D341Med (cell line): ENCODE measurements around the gene NLGN2.
A peak's percentile ranks its signal among the peaks of the same experiment; 100 is the strongest.

Experiments used
- DNase-seq: peaks from one replicate; pipeline ENCODE4 v3.0.0; 2012; ENCODE audit warnings: low spot score

NLGN2 gene

DNA sequence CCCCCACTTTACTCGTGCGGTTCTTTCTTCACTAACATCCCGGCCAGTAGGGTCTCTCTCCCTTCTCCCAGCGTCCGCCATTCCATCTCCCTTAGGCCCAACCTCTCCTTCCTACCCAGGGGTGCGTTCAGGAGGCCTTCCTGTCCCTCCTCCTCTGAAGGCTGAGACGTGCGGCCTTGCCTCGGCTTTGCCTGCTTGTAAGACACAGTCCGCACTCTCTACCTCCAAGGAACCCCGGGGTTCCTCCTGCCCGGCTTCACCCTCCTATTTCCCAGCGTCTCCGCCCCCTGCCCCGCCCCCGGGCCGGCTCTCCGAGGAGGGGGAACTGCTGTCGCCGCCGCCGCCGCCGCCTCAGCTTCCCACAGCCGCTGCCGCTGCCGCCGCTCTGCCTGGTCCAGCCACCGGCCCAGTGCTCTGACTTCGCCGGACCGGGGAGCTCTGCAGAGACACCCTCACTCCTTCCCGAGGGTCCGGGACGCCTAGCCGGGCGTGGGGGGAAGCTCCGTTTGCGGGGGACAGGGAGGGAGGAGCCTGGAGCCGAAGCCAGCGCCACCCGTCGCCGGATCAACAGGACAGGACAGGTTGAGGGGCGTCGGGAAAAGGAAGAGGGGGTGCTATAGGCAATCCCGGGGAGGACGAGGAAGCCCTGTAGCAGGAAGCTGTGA lies 30.4 kb downstream of the NLGN2 start:
- no peak for DNase-seq

DNA sequence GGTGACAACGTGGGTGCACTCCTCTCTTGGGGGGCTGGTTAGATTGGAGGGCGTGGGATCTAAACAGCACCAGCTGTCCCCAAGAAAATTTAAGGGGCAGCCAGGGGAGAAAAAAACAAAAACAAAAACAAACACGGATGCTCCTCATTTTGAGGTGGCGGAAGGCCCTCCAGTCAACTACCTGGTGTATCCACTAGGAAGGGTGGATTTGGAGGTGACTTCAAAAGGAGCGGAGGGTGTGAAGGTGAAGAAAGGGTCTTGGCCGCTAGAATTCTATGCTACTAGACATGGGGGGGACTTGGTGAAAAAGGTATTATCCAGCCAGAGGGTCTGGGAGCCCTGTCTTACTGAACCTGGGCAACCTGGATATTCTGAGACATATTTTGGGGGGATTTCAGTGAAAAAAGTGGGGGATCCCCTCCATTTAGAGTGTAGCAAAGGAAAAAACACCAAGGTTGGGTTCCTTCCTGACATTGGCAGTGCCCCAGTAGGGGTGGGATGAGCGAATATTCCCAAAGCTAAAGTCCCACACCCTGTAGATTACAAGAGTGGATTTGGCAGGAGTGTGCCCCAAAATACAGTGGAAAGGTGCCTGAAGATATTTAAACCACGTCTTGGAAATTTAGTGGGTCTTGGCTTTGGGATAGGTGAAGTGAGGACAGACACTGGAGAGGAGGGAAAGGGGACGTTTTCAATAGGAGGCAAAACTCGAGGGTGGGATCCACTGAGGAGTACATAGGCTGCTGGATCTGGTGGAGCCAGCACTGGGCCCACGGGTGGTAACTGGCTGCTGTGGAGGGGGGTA lies 31.2 kb downstream of the NLGN2 start:
- no peak for DNase-seq

DNA sequence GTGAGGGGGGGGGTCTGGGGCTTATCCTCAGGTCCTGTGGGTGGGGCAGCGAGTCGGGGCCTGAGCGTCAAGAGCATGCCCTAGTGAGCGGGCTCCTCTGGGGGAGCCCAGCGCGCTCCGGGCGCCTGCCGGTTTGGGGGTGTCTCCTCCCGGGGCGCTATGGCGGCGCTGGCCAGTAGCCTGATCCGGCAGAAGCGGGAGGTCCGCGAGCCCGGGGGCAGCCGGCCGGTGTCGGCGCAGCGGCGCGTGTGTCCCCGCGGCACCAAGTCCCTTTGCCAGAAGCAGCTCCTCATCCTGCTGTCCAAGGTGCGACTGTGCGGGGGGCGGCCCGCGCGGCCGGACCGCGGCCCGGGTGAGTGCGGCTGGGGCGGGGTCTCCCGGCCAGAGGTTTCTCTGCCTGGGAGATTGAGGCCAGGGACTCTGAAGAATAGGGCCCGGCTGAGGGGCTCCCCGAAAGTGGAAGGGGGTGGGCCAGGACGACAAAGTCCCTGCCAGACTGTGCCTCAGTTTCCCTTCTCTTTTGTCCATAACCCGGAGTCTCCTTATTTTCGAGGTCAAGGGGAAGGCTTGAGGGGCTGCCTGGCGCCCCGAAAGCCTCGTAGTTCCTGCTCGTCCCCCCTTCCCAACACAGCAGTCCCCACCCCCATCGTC lies 31.9 kb downstream of the NLGN2 start, which contains the start of gene FGF11:
Gene FGF11, plus strand, starts transcription at position 51 of the 651 bp plus-strand sequence. Its CDS starts 109 bp downstream, at position 160.
- DNase-seq: no peak

DNA sequence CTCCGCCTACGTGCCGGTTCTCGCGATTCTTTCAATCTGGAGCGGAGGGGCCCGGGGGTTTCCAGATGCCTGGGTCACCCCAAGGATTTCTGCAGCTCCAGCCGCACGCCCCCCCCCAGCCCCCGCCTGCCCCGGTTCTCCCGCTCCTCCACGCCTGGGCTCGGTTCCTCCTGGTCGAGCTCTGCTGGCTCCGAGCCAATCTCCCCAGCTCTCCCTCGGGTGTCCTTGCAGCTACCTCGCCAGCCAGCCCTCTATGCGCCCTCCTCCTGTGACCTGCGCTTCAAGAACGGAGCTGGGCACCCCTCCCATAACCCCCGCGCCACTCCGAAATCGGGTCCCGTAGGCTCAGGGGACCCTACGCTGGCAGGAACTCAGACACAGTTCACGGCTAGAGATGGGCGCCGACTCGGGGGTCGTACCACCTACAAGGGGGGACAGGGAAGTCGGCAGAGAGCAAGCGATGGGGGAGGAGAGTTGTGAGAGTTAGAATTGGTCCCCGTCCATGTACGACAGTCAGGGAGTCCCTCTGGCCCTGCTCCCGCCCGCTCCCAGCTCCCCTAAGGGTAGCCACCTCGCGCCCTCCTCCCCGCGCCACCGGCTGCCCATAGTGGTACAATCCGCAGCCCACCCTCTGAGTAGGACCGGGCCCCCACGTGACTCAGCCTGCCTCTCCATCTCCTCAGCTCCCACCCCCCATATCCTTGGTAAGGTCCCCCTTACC lies 32.6 kb downstream of the NLGN2 start:
- peak; percentile 54 for DNase-seq

DNA sequence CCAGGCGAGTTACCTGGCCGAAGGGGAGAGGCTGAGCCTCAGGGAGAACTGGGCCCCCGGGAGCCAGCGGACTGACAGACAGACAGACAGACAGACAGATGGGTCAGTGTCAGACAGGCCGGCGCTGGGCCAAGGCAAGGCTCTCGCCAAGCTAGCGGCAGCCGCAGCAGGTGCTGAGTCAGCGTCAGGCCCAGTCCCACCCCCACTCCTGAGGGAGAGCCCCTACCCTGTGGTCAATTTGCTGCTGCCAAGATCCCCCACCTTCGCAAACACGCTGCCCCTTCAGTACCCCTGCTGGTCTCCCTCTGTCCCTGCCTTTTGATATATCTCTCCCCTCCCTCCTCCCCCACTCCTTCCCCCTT lies 33.2 kb downstream of the NLGN2 start:
- DNase-seq: no peak

DNA sequence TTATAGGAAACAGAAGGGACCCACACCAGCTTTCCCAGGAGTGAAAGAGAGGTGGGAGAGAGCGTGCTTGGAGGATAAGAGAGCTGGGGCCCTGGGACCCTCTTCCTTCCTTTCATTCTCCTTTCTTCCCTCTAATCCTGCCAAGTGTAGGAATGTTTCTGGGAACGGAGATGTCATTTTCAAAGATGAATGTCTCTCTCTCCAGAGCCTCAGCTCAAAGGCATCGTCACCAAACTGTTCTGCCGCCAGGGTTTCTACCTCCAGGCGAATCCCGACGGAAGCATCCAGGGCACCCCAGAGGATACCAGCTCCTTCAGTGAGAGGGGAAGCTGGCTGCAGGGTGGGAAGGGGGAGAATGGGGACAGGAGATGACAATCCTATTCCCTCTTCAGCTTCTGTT lies 33.6 kb downstream of the NLGN2 start:
- DNase-seq: no peak

DNA sequence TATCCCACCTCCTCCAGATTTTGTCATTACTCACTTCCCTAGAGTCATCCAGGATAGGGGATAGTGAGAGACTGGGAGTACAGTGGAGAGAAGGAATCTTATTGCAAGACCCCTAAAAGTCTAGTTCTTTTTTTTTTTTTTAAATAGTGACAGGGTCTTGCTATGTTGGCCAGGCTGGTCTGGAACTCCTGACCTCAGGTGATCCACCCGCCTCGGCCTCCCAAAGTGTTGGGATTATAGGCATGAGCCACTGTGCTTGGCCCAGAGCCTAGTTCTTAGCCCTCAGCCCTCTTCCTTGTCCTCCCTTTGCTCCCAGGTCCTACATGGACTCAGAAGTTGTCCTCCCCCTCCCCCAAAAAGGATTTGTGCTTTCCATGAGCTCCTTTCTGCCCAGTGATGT lies 34.5 kb downstream of the NLGN2 start:
- no peak for DNase-seq

DNA sequence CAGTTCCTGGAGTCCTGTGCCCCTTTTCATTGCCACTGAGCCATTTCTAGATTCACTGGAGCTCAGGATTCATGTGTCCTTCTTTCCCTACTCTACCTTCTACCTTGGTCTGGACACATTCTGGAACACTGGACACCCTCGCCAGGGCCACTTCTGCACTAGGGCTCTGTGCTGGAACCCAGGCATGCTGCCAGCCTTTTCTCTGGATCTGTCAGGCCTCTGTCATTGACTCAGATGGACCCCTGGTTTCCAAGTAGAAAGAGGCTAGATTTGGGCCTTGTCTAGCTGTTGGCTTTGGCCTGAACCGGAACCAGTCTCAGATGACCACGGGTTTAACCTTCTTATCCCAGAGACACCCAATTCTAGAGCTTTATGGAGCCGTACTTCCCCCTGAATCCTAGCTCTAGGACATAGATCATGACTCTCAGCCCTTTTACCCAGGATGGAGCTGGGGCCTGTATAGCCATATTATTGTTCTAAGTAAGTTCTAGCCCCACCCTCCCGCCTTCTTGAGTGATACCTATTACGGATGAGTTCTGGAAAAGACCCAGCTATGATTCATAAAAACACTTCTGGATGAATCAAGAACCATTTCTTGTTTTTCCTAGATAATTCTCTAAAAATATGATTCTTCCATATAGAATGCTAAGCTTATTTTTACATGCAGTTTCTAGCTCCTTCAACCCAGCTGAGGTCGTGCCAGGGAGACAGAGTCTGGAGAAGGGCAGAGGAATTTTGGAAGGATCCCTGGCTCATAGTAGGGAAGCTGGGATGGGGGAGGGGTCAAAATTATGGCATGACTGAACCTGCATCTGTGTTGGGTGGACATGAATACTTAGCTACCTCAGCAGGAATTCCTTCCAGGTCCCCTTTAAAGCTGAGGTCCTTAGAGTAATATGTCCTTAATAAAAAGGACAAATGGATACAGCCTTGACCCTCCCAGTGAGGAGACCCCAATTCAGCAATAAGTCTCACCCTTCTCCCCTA lies 36.1 kb downstream of the NLGN2 start:
- DNase-seq: no peak

DNA sequence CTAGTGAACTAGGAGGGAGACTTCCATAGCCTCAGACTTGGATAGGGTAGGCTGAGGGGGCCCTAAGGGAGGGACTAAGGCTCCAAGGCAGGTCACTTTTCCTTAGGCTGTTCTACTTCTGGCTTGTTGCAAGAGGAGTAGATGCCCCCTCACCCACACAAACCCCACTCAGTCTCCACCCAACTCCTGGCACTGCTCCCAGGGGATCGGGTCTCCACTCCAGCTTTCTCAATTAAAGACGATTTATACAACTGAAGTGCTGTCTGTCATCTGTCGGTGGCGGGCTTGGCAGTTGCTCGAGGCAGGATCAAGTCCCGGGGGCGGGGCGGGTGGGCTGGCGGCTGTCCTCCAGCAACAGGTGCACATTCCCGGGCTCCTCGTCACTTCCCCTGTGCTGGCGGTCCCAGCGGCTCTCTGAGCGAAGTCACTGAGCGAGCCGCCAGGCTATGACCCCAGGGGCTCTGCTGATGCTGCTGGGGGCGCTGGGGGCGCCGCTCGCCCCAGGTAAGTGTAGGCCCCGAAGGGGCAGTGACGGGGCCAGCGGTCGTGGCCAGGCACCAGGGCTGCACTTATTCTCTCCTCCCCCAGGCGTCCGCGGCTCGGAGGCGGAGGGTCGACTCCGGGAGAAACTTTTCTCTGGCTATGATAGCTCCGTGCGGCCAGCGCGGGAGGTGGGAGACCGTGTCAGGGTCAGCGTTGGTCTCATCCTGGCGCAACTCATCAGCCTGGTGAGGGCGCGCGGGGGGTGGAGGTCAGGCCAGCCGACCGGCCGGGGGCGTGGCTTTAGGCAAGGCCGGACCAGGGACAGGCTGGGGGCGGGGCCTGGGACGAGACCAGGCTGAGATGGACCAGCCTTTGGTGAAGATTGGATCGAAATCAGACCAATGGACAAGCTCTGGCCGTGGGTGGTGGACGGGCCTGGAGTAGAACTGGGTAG lies 37.3 kb downstream of the NLGN2 start, which contains the start of gene CHRNB1:
Gene CHRNB1, plus strand, starts transcription at position 380 of the 937 bp plus-strand sequence. Its CDS starts 67 bp downstream, at position 447.
- DNase-seq: peak; percentile 68

DNA sequence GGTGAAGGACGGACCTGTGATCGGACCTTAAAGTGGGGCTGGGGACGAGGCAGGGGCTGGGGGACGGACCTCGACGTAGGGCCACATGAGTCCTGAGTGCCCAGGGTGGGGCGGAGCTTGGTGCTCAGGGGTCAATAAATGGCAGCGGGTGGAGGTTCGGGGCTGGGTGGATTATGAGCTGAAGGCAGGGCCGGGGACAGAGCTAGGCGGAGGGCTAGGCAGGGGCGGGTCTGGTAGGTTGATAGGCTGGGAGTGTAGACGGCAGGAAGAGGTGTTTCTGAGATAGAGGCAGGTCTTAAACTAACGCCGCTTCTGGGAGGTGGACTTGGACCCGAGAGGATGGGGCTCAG lies 37.9 kb downstream of the NLGN2 start:
- DNase-seq: no peak

DNA sequence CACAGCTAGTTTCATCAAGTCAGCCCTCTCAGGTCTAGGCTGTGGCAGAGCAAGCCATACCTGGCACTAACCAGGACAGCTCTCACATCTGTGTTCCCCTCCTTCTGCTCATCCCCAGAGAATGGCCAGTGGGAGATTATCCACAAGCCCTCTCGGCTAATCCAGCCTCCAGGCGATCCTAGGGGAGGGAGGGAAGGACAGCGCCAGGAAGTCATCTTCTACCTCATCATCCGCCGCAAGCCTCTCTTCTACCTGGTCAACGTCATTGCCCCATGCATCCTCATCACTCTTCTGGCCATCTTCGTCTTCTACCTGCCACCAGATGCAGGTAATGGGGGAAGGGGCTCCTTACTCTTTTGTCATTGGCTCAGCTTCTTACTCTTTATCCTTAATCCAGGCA lies 40.8 kb downstream of the NLGN2 start:
- DNase-seq: no peak

DNA sequence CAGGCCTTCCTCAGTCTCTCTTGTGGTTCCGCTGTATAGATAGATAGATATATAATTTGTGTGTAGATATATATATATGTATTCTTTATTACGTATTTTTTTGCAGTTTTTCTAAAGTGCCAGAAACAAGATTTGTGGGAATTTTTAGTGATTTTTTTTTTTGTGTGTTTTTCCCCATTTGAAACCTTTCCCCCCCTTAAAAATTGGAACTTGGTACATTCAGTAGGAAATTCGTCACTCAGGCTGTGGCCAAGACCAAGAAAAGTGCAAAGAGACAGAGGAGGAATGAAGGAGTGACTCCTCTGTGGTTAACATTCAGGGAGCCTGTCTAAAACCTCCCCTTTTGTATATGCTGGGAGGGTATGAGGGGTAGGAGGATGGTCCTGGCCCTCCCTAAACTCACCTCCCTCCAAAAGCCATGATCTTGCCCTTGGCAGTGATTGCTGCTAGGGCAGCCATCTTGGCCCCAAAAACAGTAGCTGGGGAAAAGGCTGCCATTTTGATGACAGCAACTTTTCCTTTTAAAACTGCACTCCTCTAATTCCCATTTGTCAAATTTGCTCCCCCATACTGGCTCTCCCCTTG lies 52.4 kb downstream of the NLGN2 start:
- DNase-seq: no peak

DNA sequence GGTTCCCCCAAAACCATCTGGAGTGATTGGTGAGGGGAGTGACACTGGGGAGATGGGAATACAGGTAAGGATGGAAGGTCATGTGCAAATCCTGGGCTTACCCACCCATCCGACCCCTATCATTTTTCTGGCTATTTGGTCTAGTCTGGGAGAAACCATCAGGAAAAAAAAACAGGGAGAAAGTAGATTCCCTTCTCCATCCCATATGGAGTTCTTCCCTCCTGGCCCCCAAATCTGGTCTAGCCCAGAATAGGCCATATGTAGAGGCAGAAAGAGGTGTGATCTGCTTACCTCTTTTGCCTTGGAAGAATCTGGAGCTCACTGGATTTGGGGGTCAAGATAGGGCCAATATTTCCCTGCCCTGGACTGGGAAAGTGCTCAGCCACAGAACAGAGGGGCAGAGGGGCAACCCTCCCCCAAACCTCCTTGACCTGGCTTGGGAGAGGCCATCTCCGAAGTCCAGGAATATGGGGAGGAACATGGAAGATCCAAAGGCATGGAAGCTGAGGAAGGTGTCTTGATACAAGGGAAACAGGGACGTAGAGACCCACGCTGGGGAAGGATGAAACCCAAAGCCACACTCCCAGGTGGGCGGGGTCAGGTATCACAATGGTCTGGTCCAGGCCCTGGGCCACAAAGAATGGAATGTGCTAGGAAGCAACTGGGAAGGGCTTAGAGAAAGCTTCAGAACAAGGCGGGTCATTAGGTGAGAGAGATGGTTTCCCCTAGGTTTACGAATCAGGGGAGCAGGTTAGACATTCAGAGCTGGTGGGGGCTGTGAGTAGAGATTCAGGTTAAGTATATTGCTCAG lies 53.4 kb downstream of the NLGN2 start:
- no peak for DNase-seq

DNA sequence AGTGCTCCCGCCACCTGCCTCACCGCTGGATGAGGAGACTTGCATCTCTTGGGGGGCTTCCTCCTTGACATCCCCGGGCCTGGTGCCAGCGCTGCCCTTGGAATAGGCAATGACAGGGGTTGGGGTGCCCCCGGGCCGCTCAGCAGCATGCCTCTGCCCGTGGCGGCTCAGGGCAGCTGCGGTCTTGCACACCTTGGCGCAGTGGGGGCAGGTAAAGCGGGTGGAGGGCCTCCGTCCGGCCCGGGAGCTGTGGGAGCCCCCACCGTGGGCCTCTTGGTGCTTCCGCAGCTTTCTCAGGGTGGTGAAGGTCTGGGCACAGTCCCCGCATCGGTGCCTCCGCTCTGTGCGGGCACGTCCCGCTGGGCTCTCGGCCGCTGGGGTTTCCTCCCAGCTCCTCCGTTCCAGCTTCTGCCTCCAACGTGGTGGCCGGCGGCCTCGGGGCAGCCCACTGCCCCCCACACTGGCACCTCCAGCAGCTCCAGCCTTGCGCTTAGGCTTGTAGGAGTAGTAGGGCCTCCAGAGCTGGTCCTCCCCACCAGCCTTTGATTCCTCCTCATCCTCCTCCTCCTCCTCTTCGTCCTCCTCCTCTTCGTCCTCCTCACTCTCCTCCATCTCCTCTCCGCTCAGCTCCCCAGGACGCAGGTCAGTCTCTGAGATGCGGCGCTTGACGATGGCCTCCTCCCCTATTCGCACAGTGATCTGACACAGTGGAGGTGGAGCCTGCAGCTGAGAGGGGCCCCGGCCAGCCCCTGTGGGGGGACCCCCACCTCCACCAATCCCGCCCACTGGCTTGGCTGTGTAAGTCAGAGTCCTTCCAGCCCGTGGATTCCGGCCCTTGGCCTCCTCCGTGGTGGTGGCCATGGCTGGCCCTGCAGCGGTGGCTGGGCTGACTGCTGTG lies 55.1 kb downstream of the NLGN2 start:
- DNase-seq: no peak

DNA sequence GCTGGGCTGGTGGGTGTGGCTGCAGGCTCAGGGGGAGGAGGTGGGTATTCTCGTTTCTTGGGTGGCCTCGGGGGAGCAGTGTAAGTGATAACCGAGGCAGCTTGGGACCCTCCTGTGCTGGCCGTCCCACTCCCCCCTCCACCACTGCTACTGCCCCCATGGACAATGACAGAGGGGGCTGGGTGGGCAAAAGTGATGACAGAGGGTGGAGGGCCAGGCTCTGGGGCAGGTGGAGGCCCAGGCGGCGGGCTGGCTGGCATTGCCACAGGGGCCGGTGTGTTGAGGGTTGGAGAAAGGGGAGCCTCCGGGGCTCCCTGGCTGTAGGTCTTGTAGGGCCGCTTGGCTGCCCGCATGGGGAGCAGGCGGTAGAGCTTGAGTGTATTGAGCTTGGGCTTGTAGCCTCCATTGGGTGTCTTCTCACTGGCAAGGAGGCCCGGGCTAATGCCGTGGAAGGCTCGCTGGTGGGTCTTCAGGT lies 55.8 kb downstream of the NLGN2 start:
- DNase-seq: no peak

DNA sequence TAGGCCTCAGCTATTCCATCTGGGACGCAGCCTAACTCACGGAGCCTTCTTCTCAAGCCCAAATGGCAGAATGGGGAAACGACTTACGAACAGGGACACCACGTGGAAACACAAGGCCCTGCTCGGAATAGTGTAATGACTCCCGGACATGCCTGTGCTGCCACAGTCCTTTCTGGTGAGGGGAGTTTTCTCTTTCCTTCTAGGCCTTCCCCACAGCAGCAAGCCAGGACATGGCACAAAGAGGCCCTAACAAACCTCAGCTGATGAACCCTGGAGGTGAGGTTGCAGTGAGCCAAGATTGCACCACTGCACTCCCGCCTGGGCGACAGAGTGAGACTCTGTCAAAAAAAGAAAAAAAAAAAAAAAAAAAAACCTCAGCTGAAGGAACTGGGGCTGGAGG lies 56.4 kb downstream of the NLGN2 start:
- no peak for DNase-seq

DNA sequence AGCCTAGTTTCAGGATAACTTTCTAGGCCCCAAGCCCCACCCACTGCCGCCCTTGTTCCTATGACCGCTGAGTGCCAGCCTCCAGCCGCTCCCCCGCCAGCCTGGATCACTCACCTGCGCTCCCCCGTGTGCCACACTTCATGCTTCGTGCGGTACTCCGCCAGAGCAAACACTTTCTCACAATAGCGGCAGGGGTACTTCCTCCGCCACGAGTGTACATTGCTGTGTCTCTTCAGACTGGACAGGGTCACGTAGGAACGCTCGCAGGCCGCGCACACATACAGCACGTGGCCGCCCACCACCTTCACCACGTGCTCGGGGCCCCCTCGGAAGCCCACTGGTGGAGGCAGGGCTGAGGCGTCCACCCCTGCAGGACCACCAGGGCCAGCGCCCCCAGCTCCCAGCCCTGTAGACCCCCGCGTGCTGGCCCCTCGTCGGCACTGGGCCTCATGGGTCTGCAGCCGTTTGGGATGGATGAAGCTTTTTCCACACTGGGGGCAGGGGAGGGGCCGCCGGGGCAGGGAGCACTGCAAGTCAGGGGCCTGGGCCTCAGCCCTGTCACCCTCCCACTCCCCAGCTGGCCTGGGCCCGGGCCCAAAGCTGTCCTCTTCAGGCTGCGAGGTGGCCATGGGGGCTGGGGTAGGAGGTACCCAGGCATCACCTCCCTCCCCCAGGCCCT lies 58.1 kb downstream of the NLGN2 start:
- DNase-seq: no peak
